Hindlimb muscle (tissue), 1 donor: ENCODE results near the gene ACADVL. TPM values are rescaled to one million over a fixed set of nuclear protein-coding genes. Genes with fewer than 3 reads are reported as not detected.

ENCODE experiments used
- DNase-seq: peaks from one replicate; pipeline ENCODE4 v3.0.0-alpha.2; 2013
- polyA plus RNA-seq: library from polyadenylated mRNA; unstranded; fragments of 120-200 nt; gene quantifications from one replicate; pipeline ENCODE4 v1.2.1, GENCODE V29; 2013; ENCODE audit not compliant: insufficient read length

Gene ACADVL
- polyA plus RNA-seq, 1 donor: 260 TPM

GRCh38 chr17:7252176-7253043, 32.7 kb downstream of the ACADVL start, which contains the start of gene ELP5:
ELP5 (plus strand) TSS chr17:7252215; CDS start chr17:7252551, 336 bp downstream.
- DNase-seq: peak; percentile 94

GRCh38 chr17:7253082-7253481, 33.3 kb downstream of the ACADVL start:
- no peak for DNase-seq

- DNase-seq: no peak
Measured at GRCh38 chr17:7254511-7254910, 34.8 kb downstream of the ACADVL start.

GRCh38 chr17:7256766-7257456, 37.2 kb downstream of the ACADVL start:
- no peak for DNase-seq

GRCh38 chr17:7258731-7259554, 39.2 kb downstream of the ACADVL start:
- DNase-seq: no peak

- no peak for DNase-seq
Measured at GRCh38 chr17:7259555-7259889, 39.8 kb downstream of the ACADVL start.

- DNase-seq: no peak
Measured at GRCh38 chr17:7260151-7260550, 40.4 kb downstream of the ACADVL start.

GRCh38 chr17:7260651-7261378, 41.1 kb downstream of the ACADVL start:
- no peak for DNase-seq

GRCh38 chr17:7261379-7262191, 41.8 kb downstream of the ACADVL start:
- no peak for DNase-seq

- no peak for DNase-seq
Measured at GRCh38 chr17:7262192-7262934, 42.6 kb downstream of the ACADVL start, which contains the start of gene CLDN7. CLDN7 (minus strand) TSS chr17:7262478; CDS start chr17:7262043, 435 bp downstream.

- DNase-seq: no peak
Measured at GRCh38 chr17:7262935-7263800, 43.4 kb downstream of the ACADVL start.

GRCh38 chr17:7263801-7264078, 44.0 kb downstream of the ACADVL start:
- no peak for DNase-seq

GRCh38 chr17:7266784-7267183, 47.0 kb downstream of the ACADVL start:
- DNase-seq: no peak

Other genes starting within 250 kb of the ACADVL start
- 0.79 TPM for gene ALOX12, start 223.9 kb upstream of the ACADVL start, polyA plus RNA-seq
- gene RNASEK, start 207.3 kb upstream of the ACADVL start, polyA plus RNA-seq: 123 TPM
- 20.9 TPM for gene BCL6B, start 196.9 kb upstream of the ACADVL start, polyA plus RNA-seq
- 2.2 TPM for gene SLC16A13, start 183.9 kb upstream of the ACADVL start, polyA plus RNA-seq
- 0.50 TPM for gene SLC16A11, start 175.8 kb upstream of the ACADVL start, polyA plus RNA-seq
- gene CLEC10A, start 139.7 kb upstream of the ACADVL start, polyA plus RNA-seq: 1.7 TPM
- gene ASGR2, start 105.1 kb upstream of the ACADVL start, polyA plus RNA-seq: 0.36 TPM
- gene ASGR1, start 40.6 kb upstream of the ACADVL start, polyA plus RNA-seq: 1.8 TPM
- gene DLG4, start 102 bp upstream of the ACADVL start, polyA plus RNA-seq: 18.6 TPM
- gene DVL2, start 14.6 kb downstream of the ACADVL start, polyA plus RNA-seq: 40.6 TPM
- 34.4 TPM for gene PHF23, start 19.5 kb downstream of the ACADVL start, polyA plus RNA-seq
- 269 TPM for gene GABARAP, start 22.5 kb downstream of the ACADVL start, polyA plus RNA-seq
- 184 TPM for gene CTDNEP1, start 31.8 kb downstream of the ACADVL start, polyA plus RNA-seq
- gene ELP5, start 32.3 kb downstream of the ACADVL start, polyA plus RNA-seq: 46.1 TPM
- gene CLDN7, start 42.5 kb downstream of the ACADVL start, polyA plus RNA-seq: 1.6 TPM
- gene SLC2A4, start 61.8 kb downstream of the ACADVL start, polyA plus RNA-seq: 42.0 TPM
- gene YBX2, start 74.7 kb downstream of the ACADVL start, polyA plus RNA-seq: 3.6 TPM
- gene EIF5A, start 87.7 kb downstream of the ACADVL start, polyA plus RNA-seq: 295 TPM
- 68.4 TPM for gene GPS2, start 95.4 kb downstream of the ACADVL start, polyA plus RNA-seq
- gene NEURL4, start 109.4 kb downstream of the ACADVL start, polyA plus RNA-seq: 23.9 TPM
- 13.6 TPM for gene ACAP1, start 116.6 kb downstream of the ACADVL start, polyA plus RNA-seq
- 8.9 TPM for gene KCTD11, start 132.2 kb downstream of the ACADVL start, polyA plus RNA-seq
- gene TMEM95, start 135.2 kb downstream of the ACADVL start, polyA plus RNA-seq: not detected
- gene TNK1, start 161.2 kb downstream of the ACADVL start, polyA plus RNA-seq: 0.66 TPM
- gene PLSCR3, start 174.6 kb downstream of the ACADVL start, polyA plus RNA-seq: 31.1 TPM
- 52.9 TPM for gene TMEM256, start 184.2 kb downstream of the ACADVL start, polyA plus RNA-seq
- 31.4 TPM for gene NLGN2, start 187.9 kb downstream of the ACADVL start, polyA plus RNA-seq
- not detected for gene SPEM1, start 200.4 kb downstream of the ACADVL start, polyA plus RNA-seq
- gene SPEM2, start 205.7 kb downstream of the ACADVL start, polyA plus RNA-seq: not detected
- gene SPEM3, start 208.9 kb downstream of the ACADVL start, polyA plus RNA-seq: not detected
- 1.5 TPM for gene TMEM102, start 215.5 kb downstream of the ACADVL start, polyA plus RNA-seq
- 2.6 TPM for gene FGF11, start 219.6 kb downstream of the ACADVL start, polyA plus RNA-seq
- gene CHRNB1, start 225.1 kb downstream of the ACADVL start, polyA plus RNA-seq: 86.6 TPM